Uterus (tissue), 2 donors: ENCODE measurements around the gene TP53I11.

Experiments used
- POLR2A ChIP-seq, 2 donors: fragments of 450-650 bp; IDR thresholded peaks; one replicate each; pipeline ENCODE4 v1.6.1; 2016; ENCODE audit warnings: antibody characterized with exemption in 2 of 2, mild to moderate bottlenecking in 1 of 2, moderate library complexity in 1 of 2
- TF ChIP-seq, protein P1 (sequence below), 4 experiments: fragments of 200-600 bp in 2 of 4; fragments of 450-650 bp in 2 of 4; sonication (generic) in 2 of 4; IDR thresholded peaks; one replicate each; pipeline ENCODE4 v1.5.1; 2016 to 2019; ENCODE audit warnings: antibody characterized with exemption in 4 of 4, mild to moderate bottlenecking in 2 of 4, moderate library complexity in 1 of 4

DNA sequence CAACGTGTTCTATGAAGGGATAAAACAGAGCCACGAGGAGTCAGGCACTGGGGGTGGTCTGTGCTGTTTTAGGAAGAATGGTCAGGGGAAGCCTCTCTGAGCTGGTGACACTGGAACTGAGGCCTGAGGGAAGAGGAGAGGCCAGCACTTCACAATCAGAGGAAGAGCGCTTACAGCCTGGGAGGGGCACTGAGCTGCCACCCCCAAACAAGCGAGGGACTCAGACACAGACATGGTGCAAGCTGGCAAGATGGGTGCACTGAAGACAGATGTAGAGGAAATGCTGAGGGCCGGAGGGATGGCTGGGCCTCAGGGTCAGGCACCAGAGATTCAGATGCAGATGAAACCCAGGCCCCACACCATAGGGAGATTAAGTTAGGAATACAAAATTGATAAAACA is 40.0 kb upstream of the TP53I11 start:
- TF ChIP-seq POLR2A (IDR thresholded peaks at IDR 0.05) = no peak
- TF ChIP-seq, protein P1, sequence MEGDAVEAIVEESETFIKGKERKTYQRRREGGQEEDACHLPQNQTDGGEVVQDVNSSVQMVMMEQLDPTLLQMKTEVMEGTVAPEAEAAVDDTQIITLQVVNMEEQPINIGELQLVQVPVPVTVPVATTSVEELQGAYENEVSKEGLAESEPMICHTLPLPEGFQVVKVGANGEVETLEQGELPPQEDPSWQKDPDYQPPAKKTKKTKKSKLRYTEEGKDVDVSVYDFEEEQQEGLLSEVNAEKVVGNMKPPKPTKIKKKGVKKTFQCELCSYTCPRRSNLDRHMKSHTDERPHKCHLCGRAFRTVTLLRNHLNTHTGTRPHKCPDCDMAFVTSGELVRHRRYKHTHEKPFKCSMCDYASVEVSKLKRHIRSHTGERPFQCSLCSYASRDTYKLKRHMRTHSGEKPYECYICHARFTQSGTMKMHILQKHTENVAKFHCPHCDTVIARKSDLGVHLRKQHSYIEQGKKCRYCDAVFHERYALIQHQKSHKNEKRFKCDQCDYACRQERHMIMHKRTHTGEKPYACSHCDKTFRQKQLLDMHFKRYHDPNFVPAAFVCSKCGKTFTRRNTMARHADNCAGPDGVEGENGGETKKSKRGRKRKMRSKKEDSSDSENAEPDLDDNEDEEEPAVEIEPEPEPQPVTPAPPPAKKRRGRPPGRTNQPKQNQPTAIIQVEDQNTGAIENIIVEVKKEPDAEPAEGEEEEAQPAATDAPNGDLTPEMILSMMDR (IDR thresholded peaks at IDR 0.05) = no peak
